H9 (cell line): ENCODE results near the gene BNIP5. TPM values are rescaled to one million over a fixed set of nuclear protein-coding genes. Genes with fewer than 3 reads are reported as not detected.

Experiments used
- DNase-seq: peaks from one replicate; pipeline ENCODE4 v3.0.0-alpha.2; 2017
- H2AFZ ChIP-seq: one replicate; pipeline ENCODE4 v1.6.1; 2013; ENCODE audit warnings: mild to moderate bottlenecking, low read length, control low read depth, moderate library complexity
- H2AK5ac ChIP-seq: 2 replicates; pipeline ENCODE4 v1.6.1; 2013; ENCODE audit warnings: low read length, control low read depth, mixed read lengths; ENCODE audit not compliant: insufficient read length
- H2BK120ac ChIP-seq: one replicate; pipeline ENCODE4 v1.6.1; 2013; ENCODE audit warnings: low read depth, mild to moderate bottlenecking, low read length, control low read depth, inconsistent platforms; ENCODE audit not compliant: poor library complexity, severe bottlenecking
- H2BK12ac ChIP-seq: 2 replicates; pipeline ENCODE4 v1.6.1; 2013; ENCODE audit warnings: low read length, control low read depth, mixed read lengths, low read depth; ENCODE audit not compliant: insufficient read length
- H2BK15ac ChIP-seq: 2 replicates; pipeline ENCODE4 v1.6.1; 2013; ENCODE audit warnings: low read depth, low read length, control low read depth
- H2BK20ac ChIP-seq: one replicate; pipeline ENCODE4 v1.6.1; 2013; ENCODE audit warnings: low read depth, mild to moderate bottlenecking, low read length, control low read depth, inconsistent platforms; ENCODE audit not compliant: poor library complexity, severe bottlenecking
- H2BK5ac ChIP-seq: 2 replicates; pipeline ENCODE4 v1.6.1; 2013; ENCODE audit warnings: low read length, control low read depth, mixed read lengths; ENCODE audit not compliant: insufficient read length
- H3K14ac ChIP-seq: 2 replicates; pipeline ENCODE4 v1.6.1; 2013; ENCODE audit warnings: low read length, control low read depth; ENCODE audit not compliant: insufficient read depth
- H3K18ac ChIP-seq: 2 replicates; pipeline ENCODE4 v1.6.1; 2013; ENCODE audit warnings: low read depth, mild to moderate bottlenecking, mixed read lengths, low read length, control low read depth; ENCODE audit not compliant: insufficient read length
- H3K23ac ChIP-seq: 2 replicates; pipeline ENCODE4 v1.6.1; 2013; ENCODE audit warnings: low read length, control low read depth, mixed read lengths, low read depth; ENCODE audit not compliant: insufficient read length
- H3K23me2 ChIP-seq: 2 replicates; pipeline ENCODE4 v1.6.1; 2013; ENCODE audit warnings: low read depth, mild to moderate bottlenecking, mixed read lengths, low read length, control low read depth; ENCODE audit not compliant: insufficient read length, poor library complexity, severe bottlenecking
- H3K27ac ChIP-seq: 2 replicates; pipeline ENCODE4 v1.5.1; 2013; ENCODE audit warnings: low read length, control low read depth, mixed read lengths, low read depth; ENCODE audit not compliant: insufficient read length
- H3K27me3 ChIP-seq: 2 replicates; pipeline ENCODE4 v1.6.1; 2013; ENCODE audit warnings: low read length, control low read depth, inconsistent platforms; ENCODE audit not compliant: insufficient read depth
- H3K4ac ChIP-seq: 2 replicates; pipeline ENCODE4 v1.6.1; 2013; ENCODE audit warnings: low read depth, mild to moderate bottlenecking, control low read depth, inconsistent platforms, low read length, moderate library complexity
- H3K4me1 ChIP-seq: 2 replicates; pipeline ENCODE4 v1.6.1; 2013; ENCODE audit warnings: low read length, control low read depth, inconsistent platforms; ENCODE audit not compliant: insufficient read depth
- H3K4me2 ChIP-seq: 2 replicates; pipeline ENCODE4 v1.6.1; 2013; ENCODE audit warnings: low read length, control low read depth, mixed read lengths; ENCODE audit not compliant: insufficient read length, insufficient read depth
- H3K56ac ChIP-seq: 2 replicates; pipeline ENCODE4 v1.6.1; 2013; ENCODE audit warnings: low read depth, mild to moderate bottlenecking, mixed read lengths, low read length, control low read depth; ENCODE audit not compliant: insufficient read length
- H3K79me1 ChIP-seq: 2 replicates; pipeline ENCODE4 v1.6.1; 2013; ENCODE audit warnings: low read depth, mild to moderate bottlenecking, moderate library complexity, low read length, control low read depth, inconsistent platforms; ENCODE audit not compliant: insufficient read depth, poor library complexity, severe bottlenecking
- H3K79me2 ChIP-seq: 2 replicates; pipeline ENCODE4 v1.6.1; 2013; ENCODE audit warnings: low read length, control low read depth, inconsistent platforms; ENCODE audit not compliant: insufficient read depth
- H3K9ac ChIP-seq: 2 replicates; pipeline ENCODE4 v1.6.1; 2013; ENCODE audit warnings: low read length, control low read depth, mixed read lengths; ENCODE audit not compliant: insufficient read length; ENCODE audit errors: extremely low read depth
- H3K9me3 ChIP-seq: one replicate; pipeline ENCODE4 v1.6.1; 2013; ENCODE audit warnings: low read depth, low read length, inconsistent platforms; ENCODE audit not compliant: control insufficient read depth
- H3T11ph ChIP-seq: one replicate; pipeline ENCODE4 v1.6.1; 2013; ENCODE audit warnings: mild to moderate bottlenecking, low read length, control low read depth, inconsistent platforms
- H4K20me1 ChIP-seq: one replicate; pipeline ENCODE4 v1.6.1; 2013; ENCODE audit not compliant: control insufficient read depth, insufficient read length, insufficient read depth
- H4K5ac ChIP-seq: 2 replicates; pipeline ENCODE4 v1.6.1; 2013; ENCODE audit warnings: low read depth, mild to moderate bottlenecking, mixed read lengths, low read length, control low read depth; ENCODE audit not compliant: insufficient read length
- H4K8ac ChIP-seq: replicated peaks from 2 replicates; pipeline ENCODE4 v1.6.1; 2013; ENCODE audit warnings: low read length, control low read depth, mixed read lengths, low read depth; ENCODE audit not compliant: insufficient read length
- H4K91ac ChIP-seq: 2 replicates; pipeline ENCODE4 v1.6.1; 2013; ENCODE audit warnings: low read depth, mild to moderate bottlenecking, moderate library complexity, mixed read lengths, low read length, control low read depth; ENCODE audit not compliant: insufficient read length
- H3K27ac Mint-ChIP-seq, 3 experiments: 2 replicates in 2 of 3; 3 replicates in 1 of 3; pipeline ENCODE4 v1.8.0; 2020 to 2021; ENCODE audit warnings: mixed read lengths in 3 of 3, mild to moderate bottlenecking in 1 of 3, moderate library complexity in 1 of 3
- H3K27me3 Mint-ChIP-seq: 2 replicates; pipeline ENCODE4 v1.8.0; 2021; ENCODE audit warnings: low read depth, mild to moderate bottlenecking, moderate library complexity, mixed read lengths
- H3K36me3 Mint-ChIP-seq, 3 experiments: 2 replicates in 2 of 3; 3 replicates in 1 of 3; pipeline ENCODE4 v1.8.0; 2020 to 2021; ENCODE audit warnings: low read depth in 3 of 3, mixed read lengths in 3 of 3; ENCODE audit not compliant: insufficient read depth in 1 of 3
- H3K4me1 Mint-ChIP-seq, 2 experiments: 2 replicates each; pipeline ENCODE4 v1.8.0; 2020; ENCODE audit warnings: mixed read lengths in 2 of 2
- H3K4me3 Mint-ChIP-seq, 2 experiments: 2 replicates in 1 of 2; 3 replicates in 1 of 2; pipeline ENCODE4 v1.8.0; 2020 to 2021; ENCODE audit warnings: mild to moderate bottlenecking in 2 of 2, mixed read lengths in 2 of 2, moderate library complexity in 1 of 2
- H3K9me3 Mint-ChIP-seq, 2 experiments: 2 replicates in 1 of 2; 3 replicates in 1 of 2; pipeline ENCODE4 v1.8.0; 2020; ENCODE audit warnings: mild to moderate bottlenecking in 2 of 2, mixed read lengths in 2 of 2, moderate library complexity in 1 of 2
- WGBS: extraction: QIAGEN DNeasy Blood & Tissue Kit; methylation state at CpG from one replicate; pipeline ENCODE4 v1.1.7; 2013; ENCODE audit warnings: missing lambda C conversion rate, low lambda C conversion rate, mixed read lengths; ENCODE audit not compliant: insufficient read length; ENCODE audit errors: extremely low coverage; 5-methylcytosine and 5-hydroxymethylcytosine counted together
- total RNA-seq: library from RNA; stranded (reverse); gene quantifications from 2 replicates; pipeline ENCODE4 v1.2.1, GENCODE V29; 2021
- TF ChIP-seq, protein P1 (sequence below): fragments of 200-600 bp; sonication (generic); conservative IDR thresholded peaks from 3 replicates; pipeline ENCODE4 v1.8.0; 2021; ENCODE audit warnings: antibody characterized with exemption, mild to moderate bottlenecking

The BNIP5 gene
- total RNA-seq, 1 experiment from 2014 or later, result not detected

DNA sequence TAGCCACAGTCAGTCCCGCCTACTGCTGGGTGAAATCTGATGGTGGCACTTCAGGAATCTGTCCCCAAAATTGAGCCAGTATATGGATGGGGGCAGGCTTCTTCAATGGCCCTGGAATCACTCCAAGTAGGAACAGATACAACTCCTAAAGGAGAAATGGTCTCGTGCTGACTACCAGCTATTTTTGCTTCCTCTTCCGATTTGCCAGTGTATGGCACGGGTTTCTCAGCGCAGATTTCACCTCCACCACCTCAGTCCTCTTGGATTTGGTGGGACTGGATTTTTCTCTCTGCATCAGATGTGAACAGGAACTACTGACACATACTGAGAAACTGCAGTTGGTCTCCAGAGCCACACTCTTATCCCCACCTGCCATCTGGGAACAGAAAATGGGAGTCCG lies 39.6 kb downstream of the BNIP5 start:
- H3K36me3 Mint-ChIP-seq, result no peaks in the 10 kb centered on the region; a peak in 1 of 7 replicates
- H2AFZ ChIP-seq, result no peak overlapping the region
- H2BK5ac ChIP-seq, result no peak overlapping the region
- peaks cover 2% of the 10 kb centered on the region for H3K27me3 Mint-ChIP-seq
- no peak overlapping the region for H3K23ac ChIP-seq
- H3K79me1 ChIP-seq, result no peaks in the 10 kb centered on the region
- H4K91ac ChIP-seq, result no peak overlapping the region
- H2BK12ac ChIP-seq, result no peak overlapping the region
- no peak overlapping the region for H2BK15ac ChIP-seq
- no peak overlapping the region for H2AK5ac ChIP-seq
- no peaks in the 10 kb centered on the region for H3K9me3 ChIP-seq
- no peak overlapping the region for H3K9ac ChIP-seq
- no peak overlapping the region for H3K4me2 ChIP-seq
- no peaks in the 10 kb centered on the region for H3K4me1 ChIP-seq
- TF ChIP-seq, protein P1, sequence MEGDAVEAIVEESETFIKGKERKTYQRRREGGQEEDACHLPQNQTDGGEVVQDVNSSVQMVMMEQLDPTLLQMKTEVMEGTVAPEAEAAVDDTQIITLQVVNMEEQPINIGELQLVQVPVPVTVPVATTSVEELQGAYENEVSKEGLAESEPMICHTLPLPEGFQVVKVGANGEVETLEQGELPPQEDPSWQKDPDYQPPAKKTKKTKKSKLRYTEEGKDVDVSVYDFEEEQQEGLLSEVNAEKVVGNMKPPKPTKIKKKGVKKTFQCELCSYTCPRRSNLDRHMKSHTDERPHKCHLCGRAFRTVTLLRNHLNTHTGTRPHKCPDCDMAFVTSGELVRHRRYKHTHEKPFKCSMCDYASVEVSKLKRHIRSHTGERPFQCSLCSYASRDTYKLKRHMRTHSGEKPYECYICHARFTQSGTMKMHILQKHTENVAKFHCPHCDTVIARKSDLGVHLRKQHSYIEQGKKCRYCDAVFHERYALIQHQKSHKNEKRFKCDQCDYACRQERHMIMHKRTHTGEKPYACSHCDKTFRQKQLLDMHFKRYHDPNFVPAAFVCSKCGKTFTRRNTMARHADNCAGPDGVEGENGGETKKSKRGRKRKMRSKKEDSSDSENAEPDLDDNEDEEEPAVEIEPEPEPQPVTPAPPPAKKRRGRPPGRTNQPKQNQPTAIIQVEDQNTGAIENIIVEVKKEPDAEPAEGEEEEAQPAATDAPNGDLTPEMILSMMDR, result no peak
- H3K79me2 ChIP-seq, result no peaks in the 10 kb centered on the region
- no peaks in the 10 kb centered on the region for H3K9me3 Mint-ChIP-seq
- WGBS, result no CpG with 5 or more reads among the region's 6 CpGs
- H3K23me2 ChIP-seq, result peaks cover under 1% of the 10 kb centered on the region
- H2BK120ac ChIP-seq, result no peak overlapping the region
- no peak overlapping the region for H3K18ac ChIP-seq
- no peak overlapping the region for H3K14ac ChIP-seq
- H2BK20ac ChIP-seq, result no peak overlapping the region
- no peak overlapping the region for H3K56ac ChIP-seq
- H4K8ac ChIP-seq, result no peak overlapping the region
- H3K27me3 ChIP-seq, result no peaks in the 10 kb centered on the region
- no peak overlapping the region for H4K5ac ChIP-seq
- H3K4ac ChIP-seq, result no peak overlapping the region
- no peak overlapping the region for H3K27ac Mint-ChIP-seq
- H3T11ph ChIP-seq, result no peak overlapping the region
- H4K20me1 ChIP-seq, result no peaks in the 10 kb centered on the region
- H3K4me3 Mint-ChIP-seq, result no peak overlapping the region
- no peak overlapping the region for H3K27ac ChIP-seq
- DNase-seq, result no peak
- peaks cover 5 to 6% of the 10 kb centered on the region in 2 experiments for H3K4me1 Mint-ChIP-seq
